Stimulated activated CD4-positive, alpha-beta T cell treated with anti-CD3 and anti-CD28 coated beads, Interleukin-2, amount 100 ng/mL, for 24 hours (primary cell): ENCODE data around the gene GIMAP6.
A peak's percentile ranks its signal among the peaks of the same experiment; 100 is the strongest.
"Not testable (repeated sequence)": the region's sequence is repeated elsewhere in the genome, so short reads cannot be mapped to it uniquely, and the experiment has no call there.

ENCODE experiments used
- DNase-seq, 2 donors: peaks; one replicate each; pipeline ENCODE4 v3.0.0-alpha.2; 2020

The GIMAP6 gene

GRCh38 chr7:150642926-150643325 lies 10.7 kb upstream of the GIMAP6 start:
- DNase-seq: no peak

- no peak for DNase-seq
Observed at GRCh38 chr7:150641854-150642253, 9.7 kb upstream of the GIMAP6 start.

GRCh38 chr7:150633926-150634325 lies 1.7 kb upstream of the GIMAP6 start:
- DNase-seq: no peak

GRCh38 chr7:150631084-150631826 lies 930 bp downstream of the GIMAP6 start:
- peak; percentile 54 to 60 for DNase-seq

- DNase-seq: no peak
Observed at GRCh38 chr7:150629347-150629746, 2.8 kb downstream of the GIMAP6 start.

- no peak for DNase-seq
Observed at GRCh38 chr7:150627959-150628358, 4.2 kb downstream of the GIMAP6 start.

GRCh38 chr7:150626696-150627095 lies 5.5 kb downstream of the GIMAP6 start:
- DNase-seq: no peak

GRCh38 chr7:150621376-150621775 lies 10.8 kb downstream of the GIMAP6 start:
- DNase-seq: no peak

GRCh38 chr7:150620617-150621371 lies 11.4 kb downstream of the GIMAP6 start:
- DNase-seq: no peak

- peak in 1 of 2 donors; percentile 29 for DNase-seq
Observed at GRCh38 chr7:150620061-150620460, 12.1 kb downstream of the GIMAP6 start.

- not testable (repeated sequence) for DNase-seq
Observed at GRCh38 chr7:150615221-150615755, 16.9 kb downstream of the GIMAP6 start.

- DNase-seq: not testable (repeated sequence)
Observed at GRCh38 chr7:150614426-150614825, 17.8 kb downstream of the GIMAP6 start.

- no peak for DNase-seq
Observed at GRCh38 chr7:150613880-150614279, 18.3 kb downstream of the GIMAP6 start.

- no peak for DNase-seq
Observed at GRCh38 chr7:150612925-150613324, 19.3 kb downstream of the GIMAP6 start.

- no peak for DNase-seq
Observed at GRCh38 chr7:150610233-150610632, 22.0 kb downstream of the GIMAP6 start.

- not testable (repeated sequence) for DNase-seq
Observed at GRCh38 chr7:150603600-150603999, 28.6 kb downstream of the GIMAP6 start.

GRCh38 chr7:150595361-150595760 lies 36.8 kb downstream of the GIMAP6 start:
- DNase-seq: no peak

- DNase-seq: no peak
Observed at GRCh38 chr7:150594805-150595204, 37.4 kb downstream of the GIMAP6 start.

GRCh38 chr7:150587551-150587950 lies 44.6 kb downstream of the GIMAP6 start:
- DNase-seq: no peak

- no peak for DNase-seq
Observed at GRCh38 chr7:150586785-150587152, 45.4 kb downstream of the GIMAP6 start.

GRCh38 chr7:150586068-150586784 lies 46.0 kb downstream of the GIMAP6 start:
- DNase-seq: no peak

- DNase-seq: no peak
Observed at GRCh38 chr7:150585199-150585598, 47.0 kb downstream of the GIMAP6 start.

- DNase-seq: no peak
Observed at GRCh38 chr7:150580638-150581394, 51.4 kb downstream of the GIMAP6 start.
